CD4-positive, alpha-beta memory T cell (primary cell): ENCODE measurements around the gene ZNF614. TPM values are rescaled to one million over a fixed set of nuclear protein-coding genes. Genes with fewer than 3 reads are reported as not detected.

Experiments
- polyA plus RNA-seq, 2 donors: library from polyadenylated mRNA; unstranded; fragments of 300-500 nt; fragmentation: Illumina TruSeq; gene quantifications; one replicate each; pipeline ENCODE4 v1.2.3, GENCODE V29; 2021
- total RNA-seq, 2 experiments: library from RNA; stranded (reverse); gene quantifications; one replicate each; pipeline ENCODE4 v1.2.3, GENCODE V29; 2021

Gene ZNF614
- total and polyA plus RNA-seq, 4 experiments from 2014 or later = 1.9 to 12.3 (median 9.2) TPM

Other genes starting within 250 kb of the ZNF614 start
- gene FPR3, start 233.2 kb downstream of the ZNF614 start, total RNA-seq = 1 to 10 TPM; 3.2 TPM
- gene FPR3, start 233.2 kb downstream of the ZNF614 start, polyA plus RNA-seq = not detected
- 10 to 100 TPM; 18.5 to 21.0 TPM for gene ZNF577, start 140.4 kb downstream of the ZNF614 start, total RNA-seq
- 1 to 10 TPM; 2.2 to 4.5 TPM for gene ZNF577, start 140.4 kb downstream of the ZNF614 start, polyA plus RNA-seq
- gene ZNF649, start 123.4 kb downstream of the ZNF614 start, total RNA-seq = 10 to 100 TPM; 28.6 to 30.8 TPM
- 10 to 100 TPM in 1 of 2 donors, 1 to 10 TPM in 1; 3.6 to 10.2 TPM for gene ZNF649, start 123.4 kb downstream of the ZNF614 start, polyA plus RNA-seq
- 1 to 10 TPM; 8.0 to 8.9 TPM for gene ZNF613, start 100.9 kb downstream of the ZNF614 start, total RNA-seq
- gene ZNF613, start 100.9 kb downstream of the ZNF614 start, polyA plus RNA-seq = 1 to 10 TPM; 3.9 to 5.8 TPM
- 10 to 100 TPM; 37.0 to 38.9 TPM for gene ZNF350, start 41.5 kb downstream of the ZNF614 start, total RNA-seq
- gene ZNF350, start 41.5 kb downstream of the ZNF614 start, polyA plus RNA-seq = 10 to 100 TPM; 22.4 to 24.9 TPM
- gene ZNF615, start 20.2 kb downstream of the ZNF614 start, total RNA-seq = 10 to 100 TPM; 21.5 to 22.4 TPM
- gene ZNF615, start 20.2 kb downstream of the ZNF614 start, polyA plus RNA-seq = 10 to 100 TPM in 1 of 2 donors, 1 to 10 TPM in 1; 6.5 to 10.3 TPM
- 10 to 100 TPM; 23.4 to 23.9 TPM for gene ZNF432, start 20.5 kb upstream of the ZNF614 start, total RNA-seq
- 1 to 10 TPM; 2.2 to 5.9 TPM for gene ZNF432, start 20.5 kb upstream of the ZNF614 start, polyA plus RNA-seq
- 10 to 100 TPM; 48.0 to 56.0 TPM for gene ZNF841, start 67.4 kb upstream of the ZNF614 start, total RNA-seq
- 1 to 10 TPM; 2.3 to 5.0 TPM for gene ZNF841, start 67.4 kb upstream of the ZNF614 start, polyA plus RNA-seq
- 10 to 100 TPM; 18.6 to 19.0 TPM for gene ZNF616, start 111.6 kb upstream of the ZNF614 start, total RNA-seq
- gene ZNF616, start 111.6 kb upstream of the ZNF614 start, polyA plus RNA-seq = 1 to 10 TPM in 1 of 2 donors, under 1 TPM in 1; 0.69 to 7.2 TPM
- gene ZNF836, start 143.2 kb upstream of the ZNF614 start, total RNA-seq = 10 to 100 TPM; 47.2 to 54.7 TPM
- 10 to 100 TPM in 1 of 2 donors, 1 to 10 TPM in 1; 4.6 to 18.2 TPM for gene ZNF836, start 143.2 kb upstream of the ZNF614 start, polyA plus RNA-seq
- gene PPP2R1A, start 161.7 kb upstream of the ZNF614 start, total RNA-seq = 100 to 1,000 TPM; 166 to 175 TPM
- gene PPP2R1A, start 161.7 kb upstream of the ZNF614 start, polyA plus RNA-seq = 100 to 1,000 TPM; 179 to 185 TPM
- gene ZNF766, start 241.2 kb upstream of the ZNF614 start, total RNA-seq = 10 to 100 TPM; 53.6 to 54.1 TPM
- gene ZNF766, start 241.2 kb upstream of the ZNF614 start, polyA plus RNA-seq = 10 to 100 TPM; 57.7 to 61.7 TPM